ENCODE measurements around the gene ETV3. TPM values are rescaled to one million over a fixed set of nuclear protein-coding genes. Genes with fewer than 3 reads are reported as not detected.
"Not testable (repeated sequence)": the region's sequence is repeated elsewhere in the genome, so short reads cannot be mapped to it uniquely, and the experiment has no call there.

ETV3 gene
- total RNA-seq (2014; rRNA removed; shearing (Covaris generic); ENCODE audit: low replicate concordance): 6.6 and 7.3 TPM in 2 replicates

- peak; percentile 98 for DNase-seq
- Histone ChIP-seq H3K4me3 (peak within 1 kb of the TSS; percentile 83), H3K9me3 (no peaks in the 10 kb centered on the region), H3K36me3 (peaks cover 30% of the 10 kb centered on the region), H3K27me3 (no peaks in the 10 kb centered on the region)
Observed at GRCh38 chr1:157138220-157139051, at the start of gene ETV3. TSS of gene ETV3 (minus strand) at chr1:157138395. CDS start at chr1:157136352, 2,043 bp downstream.

DNA sequence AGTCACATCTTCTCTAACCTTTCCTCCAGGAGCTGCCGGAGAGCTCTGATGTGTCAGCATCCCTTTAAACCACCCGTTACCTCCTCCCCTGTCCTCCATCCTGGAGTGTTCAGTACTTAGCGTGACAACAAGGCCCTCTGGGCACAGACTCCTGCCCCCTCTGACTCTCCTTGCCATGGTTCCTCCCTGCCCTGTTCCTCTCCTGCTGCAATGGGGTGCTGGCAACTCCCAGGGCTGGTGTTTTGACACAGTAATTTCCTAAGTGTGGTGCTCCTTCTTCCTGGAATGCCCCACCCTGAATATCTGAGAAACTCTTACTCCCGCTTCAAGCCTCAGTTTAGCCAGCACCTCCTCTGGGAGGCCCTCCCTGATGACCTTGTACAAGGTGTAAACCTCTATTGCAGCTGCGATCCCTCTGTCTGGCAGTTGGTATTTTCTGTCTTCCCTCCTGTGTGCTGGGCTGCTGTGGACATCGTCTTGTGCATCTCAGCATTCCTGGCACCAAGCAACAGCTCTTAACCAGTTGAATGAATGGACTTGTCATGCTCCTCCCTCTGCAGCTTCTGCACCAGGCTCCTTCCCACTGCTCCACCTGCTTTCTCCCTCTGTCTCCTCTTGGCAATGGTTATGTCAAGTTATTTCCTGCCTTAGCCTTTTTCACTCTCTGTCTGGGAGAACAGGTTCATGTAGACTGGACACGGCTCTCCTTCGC lies 48.2 kb upstream of the ETV3 start:
- Histone ChIP-seq H3K36me3 (no peaks in the 10 kb centered on the region), H3K4me3 (no peak overlapping the region), H3K9me3 (no peaks in the 10 kb centered on the region), H3K27me3 (no peaks in the 10 kb centered on the region)
- no peak for DNase-seq

GRCh38 chr1:157183870-157184269 lies 45.7 kb upstream of the ETV3 start:
- no peaks in the 10 kb centered on the region for H3K36me3 ChIP-seq
- no peak for DNase-seq
- no peak overlapping the region for H3K4me3 ChIP-seq
- no peaks in the 10 kb centered on the region; the same call in 1 of the 2 replicates for H3K27me3 ChIP-seq
- no peaks in the 10 kb centered on the region for H3K9me3 ChIP-seq

DNA sequence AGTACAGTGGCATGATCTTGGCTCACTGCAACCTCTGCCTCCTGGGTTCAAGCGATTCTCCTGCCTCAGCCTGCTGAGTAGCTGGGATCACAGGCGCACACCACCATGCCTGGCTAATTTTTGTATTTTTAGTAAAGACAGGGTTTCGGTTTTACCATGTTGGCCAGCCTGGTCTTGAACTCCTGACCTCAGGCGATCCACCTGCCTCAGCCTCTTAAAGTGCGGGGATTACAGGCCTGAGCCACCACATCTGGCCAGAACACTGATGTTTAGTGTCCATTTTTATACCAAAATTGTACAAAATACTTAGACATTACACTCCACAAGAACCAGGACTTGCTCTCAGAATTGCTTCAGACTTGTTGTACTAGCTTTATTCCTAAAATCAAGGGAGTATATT lies 44.2 kb upstream of the ETV3 start:
- DNase-seq, H3K27me3 ChIP-seq, H3K4me3 ChIP-seq, H3K36me3 ChIP-seq, H3K9me3 ChIP-seq: not testable (repeated sequence)

GRCh38 chr1:157181790-157182189 lies 43.6 kb upstream of the ETV3 start:
- Histone ChIP-seq H3K27me3 (peaks cover 3% of the 10 kb centered on the region), H3K9me3 (no peaks in the 10 kb centered on the region)
- DNase-seq: no peak

GRCh38 chr1:157181258-157181657 lies 43.1 kb upstream of the ETV3 start:
- Histone ChIP-seq H3K36me3 (no peaks in the 10 kb centered on the region), H3K9me3 (no peaks in the 10 kb centered on the region), H3K27me3 (peaks cover 3% of the 10 kb centered on the region), H3K4me3 (no peak overlapping the region)
- DNase-seq: no peak

More at GRCh38 chr1:157181790-157182189, 43.6 kb upstream of the ETV3 start:
- Histone ChIP-seq H3K4me3 (no peak overlapping the region), H3K36me3 (no peaks in the 10 kb centered on the region)

GRCh38 chr1:157178490-157178889 lies 40.3 kb upstream of the ETV3 start:
- Histone ChIP-seq H3K27me3 (peaks cover 3% of the 10 kb centered on the region), H3K36me3 (no peaks in the 10 kb centered on the region), H3K9me3 (no peaks in the 10 kb centered on the region), H3K4me3 (no peak overlapping the region)
- DNase-seq: no peak

- H3K4me3 ChIP-seq: no peak overlapping the region
- no peaks in the 10 kb centered on the region for H3K36me3 ChIP-seq
- H3K27me3 ChIP-seq: peaks cover 3% of the 10 kb centered on the region
- H3K9me3 ChIP-seq: no peaks in the 10 kb centered on the region
- no peak for DNase-seq
Observed at GRCh38 chr1:157177733-157178394, 39.7 kb upstream of the ETV3 start.

GRCh38 chr1:157176591-157177121 lies 38.5 kb upstream of the ETV3 start:
- Histone ChIP-seq H3K27me3 (peaks cover 3% of the 10 kb centered on the region), H3K4me3 (no peak overlapping the region), H3K36me3 (no peaks in the 10 kb centered on the region), H3K9me3 (no peaks in the 10 kb centered on the region)
- no peak for DNase-seq

GRCh38 chr1:157176016-157176415 lies 37.8 kb upstream of the ETV3 start:
- H3K27me3 ChIP-seq: peaks cover 3% of the 10 kb centered on the region

DNA sequence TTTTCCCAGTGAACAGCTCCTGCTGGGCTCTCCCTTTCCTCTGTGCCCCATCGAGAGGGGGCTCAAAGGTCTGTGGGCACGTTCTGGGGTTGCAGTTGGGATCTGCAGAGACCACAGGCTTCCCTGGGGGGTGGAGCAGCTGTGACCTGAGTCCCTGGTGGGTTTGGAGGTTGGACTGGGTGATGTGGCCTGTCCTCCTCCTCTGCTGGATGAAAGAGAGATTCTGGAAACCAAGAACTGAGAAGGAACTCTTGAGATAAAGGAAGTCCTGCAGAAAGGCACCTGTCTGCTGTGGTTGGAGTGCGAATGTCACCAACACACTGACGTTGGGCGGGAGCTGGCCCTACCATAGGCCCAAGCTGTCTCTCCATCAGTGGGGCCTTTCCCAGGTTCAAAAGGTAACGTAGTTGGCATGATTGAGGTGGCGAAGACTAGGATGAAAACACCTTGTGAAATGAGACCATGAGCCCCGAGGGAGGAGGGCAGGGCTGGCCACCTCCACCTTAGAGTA lies 35.8 kb upstream of the ETV3 start:
- Histone ChIP-seq H3K4me3 (no peak overlapping the region), H3K36me3 (no peaks in the 10 kb centered on the region), H3K27me3 (peaks cover 6% of the 10 kb centered on the region), H3K9me3 (no peaks in the 10 kb centered on the region)
- no peak for DNase-seq

More at GRCh38 chr1:157176016-157176415, 37.8 kb upstream of the ETV3 start:
- Histone ChIP-seq H3K9me3 (no peaks in the 10 kb centered on the region), H3K4me3 (no peak overlapping the region), H3K36me3 (no peaks in the 10 kb centered on the region)
- DNase-seq: no peak

GRCh38 chr1:157173241-157173640 lies 35.0 kb upstream of the ETV3 start:
- DNase-seq, H3K4me3 ChIP-seq, H3K27me3 ChIP-seq: not testable (repeated sequence)

DNA sequence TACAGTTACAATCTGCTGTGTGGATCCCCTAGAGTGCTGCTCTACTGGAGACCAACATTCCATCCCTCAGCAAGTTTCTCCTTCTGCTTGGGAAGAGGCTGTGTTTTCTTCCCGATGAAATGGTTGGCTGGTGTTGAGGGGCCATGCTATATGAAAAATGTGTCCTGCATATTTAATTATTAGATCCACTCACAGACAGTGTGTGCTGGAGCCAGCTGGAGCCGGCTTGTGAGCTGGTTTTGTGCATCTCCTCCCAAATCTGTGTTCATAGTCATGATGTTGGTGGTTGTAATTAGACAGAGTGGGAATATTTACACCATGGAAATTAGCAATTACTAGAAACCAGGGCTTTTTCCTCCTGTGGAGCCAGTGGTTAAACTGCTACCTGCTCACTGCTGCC lies 34.4 kb upstream of the ETV3 start:
- not testable (repeated sequence) for H3K9me3 ChIP-seq, H3K4me3 ChIP-seq, DNase-seq, H3K36me3 ChIP-seq, H3K27me3 ChIP-seq

More at GRCh38 chr1:157173241-157173640, 35.0 kb upstream of the ETV3 start:
- H3K9me3 ChIP-seq, H3K36me3 ChIP-seq: not testable (repeated sequence)

DNA sequence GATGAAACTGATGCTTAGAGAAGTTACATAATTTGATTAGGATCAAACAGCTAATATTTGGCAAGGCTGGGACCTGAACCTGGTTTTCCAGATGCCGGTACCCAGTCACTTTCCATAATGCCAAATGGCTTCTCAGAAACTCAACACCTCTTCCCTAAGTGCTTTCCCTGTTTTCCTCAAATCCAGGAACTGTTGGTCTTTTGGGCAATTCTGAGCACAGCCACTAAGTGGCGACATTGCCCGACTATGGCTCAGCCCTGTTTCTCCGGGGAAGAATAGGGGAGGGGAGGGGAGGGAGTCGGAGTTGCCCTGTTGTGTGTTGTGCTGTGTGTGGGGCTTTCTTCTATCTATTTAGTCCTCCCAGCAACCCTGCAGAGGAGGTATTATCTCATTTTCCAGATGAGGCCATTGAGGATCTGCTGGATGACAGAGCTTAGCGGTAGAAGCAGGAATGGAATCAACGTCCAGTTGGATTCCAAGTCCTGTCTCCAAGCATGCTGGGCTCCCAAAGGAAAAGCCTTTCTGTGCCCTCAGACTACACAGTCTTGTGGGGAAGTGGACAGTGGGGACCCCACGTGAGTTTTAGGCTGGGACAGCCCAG lies 33.8 kb upstream of the ETV3 start:
- not testable (repeated sequence) for DNase-seq, H3K9me3 ChIP-seq, H3K4me3 ChIP-seq, H3K36me3 ChIP-seq, H3K27me3 ChIP-seq

- Histone ChIP-seq H3K36me3 (no peaks in the 10 kb centered on the region), H3K27me3 (peaks cover 6% of the 10 kb centered on the region; the same call in 1 of the 2 replicates), H3K9me3 (no peaks in the 10 kb centered on the region), H3K4me3 (no peak overlapping the region)
- DNase-seq: peak; percentile 36
Observed at GRCh38 chr1:157170677-157171515, 32.7 kb upstream of the ETV3 start.
